HepG2 (cell line): ENCODE results near the gene MRPL20. TPM values are rescaled to one million over a fixed set of nuclear protein-coding genes. Genes with fewer than 3 reads are reported as not detected.

Experiments
- ATAC-seq: fragments of 200-7000 bp; cut with Tn5 transposase; 3 replicates; pipeline ENCODE4 v1.9.1; 2020; ENCODE audit warnings: mild to moderate bottlenecking, moderate library complexity
- BruUV-seq: library from RNA; stranded (reverse); fragments of 400-500 nt; replicated peaks from 2 replicates; lab custom pipeline; 2021; lab: Mats Ljungman, UMichigan
- CTCF ChIA-PET: fragments of 300-600 bp; formaldehyde crosslinking; extraction: SDS; loops from one replicate; lab custom pipeline; 2021; ENCODE audit warnings: low total read pairs, inconsistent platforms, low intra/inter-chr PET ratio; lab: Yijun Ruan, JAX
- POLR2A ChIA-PET: fragments of 350-600 bp; sonication (Branson Sonifier 250); formaldehyde crosslinking; loops from one replicate; lab custom pipeline; 2020; ENCODE audit warnings: antibody characterized with exemption, inconsistent platforms; lab: Yijun Ruan, JAX
- DNase-seq: peaks from one replicate; pipeline ENCODE4 v3.0.0-alpha.2; 2015; ENCODE audit warnings: low spot score
- FAIRE-seq: peaks from 3 replicates; lab custom pipeline; 2011; peaks lifted over from hg19 to GRCh38; lab: Jason Lieb, UNC
- H2AFZ ChIP-seq: one replicate; pipeline ENCODE4 v1.6.1; 2011; ENCODE audit warnings: low read length, inconsistent platforms
- H3K27ac ChIP-seq: fragments of 300-600 bp; 3 replicates; pipeline ENCODE4 v1.8.0; 2011; ENCODE audit warnings: mixed run types, mild to moderate bottlenecking, mixed read lengths, low read length, inconsistent platforms; ENCODE audit not compliant: insufficient read depth; ENCODE audit errors: extremely low read length
- H3K27me3 ChIP-seq, 2 experiments: fragments of 200-600 bp in 1 of 2; 2 replicates in 1 of 2; 3 replicates in 1 of 2; pipeline versions ENCODE4 v1.6.0 to v1.8.0; 2011; ENCODE audit warnings: low read length in 2 of 2, mild to moderate bottlenecking in 2 of 2, moderate library complexity in 2 of 2, inconsistent platforms in 1 of 2; ENCODE audit not compliant: insufficient read depth in 2 of 2, control insufficient read depth in 1 of 2
- H3K36me3 ChIP-seq, 2 experiments: fragments of 200-600 bp in 1 of 2; replicated peaks in 1 of 2; 2 replicates in 1 of 2; 3 replicates in 1 of 2; pipeline versions ENCODE4 v1.5.1 to v1.8.0; 2011; ENCODE audit warnings: low read length in 2 of 2, inconsistent platforms in 1 of 2; ENCODE audit not compliant: insufficient read depth in 2 of 2, control insufficient read depth in 1 of 2
- H3K4me1 ChIP-seq: 2 replicates; pipeline ENCODE4 v1.5.1; 2012; ENCODE audit warnings: low read length, inconsistent platforms; ENCODE audit not compliant: insufficient read depth
- H3K4me2 ChIP-seq: 2 replicates; pipeline ENCODE4 v1.6.0; 2011; ENCODE audit warnings: low read depth, low read length, inconsistent platforms
- H3K4me3 ChIP-seq, 3 experiments: fragments of 200-600 bp in 1 of 3; sonication (generic), shearing (Covaris generic) in 1 of 3; replicated peaks in 1 of 3; 2 replicates each; pipeline ENCODE4 v1.5.1; 2011 to 2016; ENCODE audit warnings: low read length in 3 of 3, inconsistent platforms in 2 of 3, low read depth in 2 of 3, mild to moderate bottlenecking in 2 of 3, control low read depth in 1 of 3, mixed read lengths in 1 of 3; ENCODE audit not compliant: insufficient read depth in 1 of 3
- H3K79me2 ChIP-seq: one replicate; pipeline ENCODE4 v1.6.1; 2011; ENCODE audit warnings: low read length, inconsistent platforms; ENCODE audit not compliant: insufficient read depth
- H3K9ac ChIP-seq: 2 replicates; pipeline ENCODE4 v1.6.0; 2011; ENCODE audit warnings: mild to moderate bottlenecking, low read depth, low read length, inconsistent platforms; ENCODE audit not compliant: insufficient read depth
- H3K9me3 ChIP-seq: 2 replicates; pipeline ENCODE4 v1.5.1; 2012; ENCODE audit warnings: mild to moderate bottlenecking, low read length
- H4K20me1 ChIP-seq: 2 replicates; pipeline ENCODE4 v1.6.0; 2011; ENCODE audit warnings: inconsistent platforms, mild to moderate bottlenecking, low read length, moderate library complexity; ENCODE audit not compliant: insufficient read depth
- AGO1 ChIP-seq: fragments of 200-400 bp; formaldehyde crosslinking; IDR thresholded peaks from 2 replicates; pipeline ENCODE4 v1.6.1; 2017; ENCODE audit warnings: mild to moderate bottlenecking, low read depth, low read length, moderate library complexity; ENCODE audit not compliant: poor library complexity, severe bottlenecking
- AGO2 ChIP-seq: fragments of 200-400 bp; formaldehyde crosslinking; optimal IDR thresholded peaks from 2 replicates; pipeline ENCODE3; 2017; ENCODE audit warnings: mild to moderate bottlenecking, low read depth, low read length, moderate library complexity
- AKAP8 ChIP-seq: sonication (generic); formaldehyde crosslinking; IDR thresholded peaks from 2 replicates; pipeline ENCODE4 v1.5.1; 2020; ENCODE audit warnings: mild to moderate bottlenecking, missing genetic modification reagents
- MAFK ChIP-seq, 2 experiments: IDR thresholded peaks in 1 of 2; conservative IDR thresholded peaks in 1 of 2; 2 replicates each; pipeline ENCODE4 v1.6.1; 2011; ENCODE audit warnings: improper control_type of control experiment in 2 of 2, low read length in 2 of 2
- PAX8 ChIP-seq: sonication (generic); formaldehyde crosslinking; IDR thresholded peaks from 2 replicates; pipeline ENCODE4 v1.8.0; 2022; ENCODE audit warnings: mild to moderate bottlenecking, missing genetic modification reagents, borderline replicate concordance
- RBFOX2 ChIP-seq: fragments of 200-400 bp; formaldehyde crosslinking; IDR thresholded peaks from 2 replicates; pipeline ENCODE4 v1.6.1; 2017; ENCODE audit warnings: low read depth, mild to moderate bottlenecking, low read length
- ZNF138 ChIP-seq: sonication (generic); formaldehyde crosslinking; IDR thresholded peaks from 2 replicates; pipeline ENCODE4 v1.5.0; 2020; ENCODE audit warnings: mild to moderate bottlenecking, low read depth, missing genetic modification reagents
- WGBS: methylation state at CpG from one replicate; pipeline ENCODE4 v1.1.6; 2017; ENCODE audit warnings: low lambda C conversion rate; 5-methylcytosine and 5-hydroxymethylcytosine counted together
- in situ Hi-C: cut with HindIII; loops from 2 replicates; pipeline ENCODE4 v1.10.0; 2017; ENCODE audit warnings: low pct_unique_long_range_greater_than_20kb; ENCODE audit not compliant: extremely low pct_ligation_motif_present
- intact Hi-C: fragments of 100-400 bp; cut with micrococcal nuclease; formaldehyde crosslinking; loops from one replicate; pipeline ENCODE4 v1.10.0; 2022; ENCODE audit not compliant: unreplicated experiment
- polyA plus RNA-seq, 8 experiments: library from polyadenylated mRNA; depleted of rRNA in 3 of 8; stranded (reverse) in 7 of 8; unstranded in 1 of 8; fragments of >200 nt; fragmentation: Illumina TruSeq in 4 of 8; extraction: Trizol in 4 of 8; gene quantifications; 2 replicates each; pipeline versions ENCODE4 v1.2.1 to v1.2.3, GENCODE V29; 2011 to 2016; ENCODE audit warnings: low read depth in 4 of 8, missing spikeins in 1 of 8, mixed read lengths in 1 of 8; ENCODE audit not compliant: insufficient read depth in 1 of 8
- total RNA-seq, 5 experiments: library from RNA; depleted of rRNA; stranded (reverse); fragments of >200 nt; fragmentation: Illumina TruSeq; extraction: Trizol; gene quantifications; 2 replicates each; pipeline ENCODE4 v1.2.3, GENCODE V29; 2016; ENCODE audit warnings: low read depth in 1 of 5
- TF ChIP-seq, protein P1 (sequence below): sonication (generic); formaldehyde crosslinking; IDR thresholded peaks from 2 replicates; pipeline ENCODE4 v1.4.0; 2020; ENCODE audit warnings: missing genetic modification reagents

The MRPL20 gene
- total and polyA plus RNA-seq, 2 of the 13 experiments (the other 11 are each of a cell fraction or from before 2014, with no cell fraction given), result 59.2 to 127 TPM

DNA sequence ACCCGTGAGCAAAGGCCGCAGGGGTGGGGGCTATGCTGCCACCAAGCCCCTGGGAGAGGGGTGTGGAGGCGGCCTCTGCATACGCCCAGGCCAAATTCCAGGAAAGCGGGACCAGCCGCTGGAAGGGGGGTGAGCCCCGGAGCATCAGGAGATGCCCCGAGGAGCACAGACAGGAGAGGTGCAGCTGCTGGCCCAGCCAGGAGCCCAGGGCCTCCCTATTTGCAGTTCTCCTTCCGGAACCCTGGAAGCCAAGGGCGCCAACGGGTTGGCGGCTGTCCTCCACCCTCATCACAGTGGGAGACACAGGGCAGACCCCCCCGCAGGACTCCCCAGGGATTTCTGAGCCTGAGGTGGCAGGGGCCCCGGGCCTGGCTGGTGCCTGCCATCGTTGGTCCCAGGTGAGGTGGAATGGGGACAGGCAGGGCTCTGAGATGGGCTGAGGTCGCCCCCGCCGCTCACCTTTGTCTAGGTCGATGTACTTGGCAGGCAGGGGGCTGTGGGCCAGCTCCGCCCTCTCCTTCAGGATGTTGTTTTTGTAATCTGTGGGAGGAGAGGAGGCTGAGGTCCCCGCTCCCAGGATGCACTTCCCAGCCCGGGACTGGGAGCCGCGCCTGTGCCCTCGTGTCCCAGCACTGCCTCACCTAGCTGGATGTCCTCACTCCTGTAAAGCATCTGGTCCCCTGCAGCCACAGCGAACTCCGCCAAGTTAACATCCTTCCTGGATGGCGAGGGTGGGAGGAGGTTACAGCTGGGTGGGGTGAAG is 53.5 kb downstream of the MRPL20 start:
- peaks cover 6% of the 10 kb centered on the region for H3K79me2 ChIP-seq
- no peak overlapping the region for H3K4me2 ChIP-seq
- no peaks in the 10 kb centered on the region for H3K36me3 ChIP-seq
- DNase-seq, result no peak
- WGBS, result 83% methylated on average over 13 of the region's 28 CpGs
- no peak overlapping the region for H3K9ac ChIP-seq
- CTCF ChIA-PET, result no interaction called here
- no peak overlapping the region for H3K27ac ChIP-seq
- intact Hi-C loops, result no loop called here
- H3K27me3 ChIP-seq, result no peaks in the 10 kb centered on the region
- TF ChIP-seq MAFK (conservative IDR thresholded peaks at IDR 0.05 in 1 of 2, IDR thresholded peaks at IDR 0.05 in 1 of 2; ENCODE audit: low read length in 2 of 2) (no peak), ZNF138 (CRISPR knock-in tag) (no peak), AKAP8 (CRISPR knock-in tag) (peak; percentile 92; the same call in 1 of the 2 replicates), AGO2 (peak; percentile 82), RBFOX2 (peak; percentile 62), PAX8 (CRISPR knock-in tag) (no peak), AGO1 (peak; percentile 96)
- TF ChIP-seq, protein P1, sequence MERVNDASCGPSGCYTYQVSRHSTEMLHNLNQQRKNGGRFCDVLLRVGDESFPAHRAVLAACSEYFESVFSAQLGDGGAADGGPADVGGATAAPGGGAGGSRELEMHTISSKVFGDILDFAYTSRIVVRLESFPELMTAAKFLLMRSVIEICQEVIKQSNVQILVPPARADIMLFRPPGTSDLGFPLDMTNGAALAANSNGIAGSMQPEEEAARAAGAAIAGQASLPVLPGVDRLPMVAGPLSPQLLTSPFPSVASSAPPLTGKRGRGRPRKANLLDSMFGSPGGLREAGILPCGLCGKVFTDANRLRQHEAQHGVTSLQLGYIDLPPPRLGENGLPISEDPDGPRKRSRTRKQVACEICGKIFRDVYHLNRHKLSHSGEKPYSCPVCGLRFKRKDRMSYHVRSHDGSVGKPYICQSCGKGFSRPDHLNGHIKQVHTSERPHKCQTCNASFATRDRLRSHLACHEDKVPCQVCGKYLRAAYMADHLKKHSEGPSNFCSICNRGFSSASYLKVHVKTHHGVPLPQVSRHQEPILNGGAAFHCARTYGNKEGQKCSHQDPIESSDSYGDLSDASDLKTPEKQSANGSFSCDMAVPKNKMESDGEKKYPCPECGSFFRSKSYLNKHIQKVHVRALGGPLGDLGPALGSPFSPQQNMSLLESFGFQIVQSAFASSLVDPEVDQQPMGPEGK (CRISPR knock-in tag), result 0 out of 2 replicates have a peak, but pooled peaks have one; percentile 16
- no peaks in the 10 kb centered on the region for H3K9me3 ChIP-seq
- FAIRE-seq, result no peak
- in situ Hi-C loops, result no loop called here
- H3K4me3 ChIP-seq, result no peak overlapping the region
- no TSS peak for BruUV-seq
- no peak overlapping the region for H2AFZ ChIP-seq
- peaks cover 33% of the 10 kb centered on the region for H3K4me1 ChIP-seq
- POLR2A ChIA-PET, result no interaction called here
- no peaks in the 10 kb centered on the region for H4K20me1 ChIP-seq
- ATAC-seq, result no peak
